GM12878 (cell line): ENCODE data around the gene SREK1. TPM values are rescaled to one million over a fixed set of nuclear protein-coding genes. Genes with fewer than 3 reads are reported as not detected.

Experiments
- ATAC-seq: fragments of 200-7000 bp; cut with Tn5 transposase; 3 replicates; pipeline ENCODE4 v1.9.1; 2020; ENCODE audit warnings: mild to moderate bottlenecking, moderate library complexity
- BruUV-seq: library from RNA; stranded (reverse); fragments of 400-500 nt; replicated peaks from 2 replicates; lab custom pipeline; 2021; lab: Mats Ljungman, UMichigan
- CTCF ChIA-PET: fragments of 300-600 bp; sonication (Branson Sonifier 250); formaldehyde crosslinking; extraction: SDS; loops from one replicate; lab custom pipeline; 2021; ENCODE audit warnings: inconsistent platforms; lab: Yijun Ruan, JAX
- POLR2A ChIA-PET: fragments of 350-600 bp; formaldehyde crosslinking; extraction: SDS; loops from one replicate; lab custom pipeline; 2021; ENCODE audit warnings: inconsistent platforms; lab: Charles Lee
- RAD21 ChIA-PET: fragments of 300-600 bp; sonication (Branson Sonifier 250); formaldehyde crosslinking; loops from one replicate; lab custom pipeline; 2023; ENCODE audit warnings: antibody characterized with exemption; ENCODE audit not compliant: unreplicated experiment; lab: Charles Lee
- SMC1A ChIA-PET: fragments of 300-600 bp; sonication (Branson Sonifier 250); formaldehyde crosslinking; loops from one replicate; lab custom pipeline; 2023; ENCODE audit not compliant: unreplicated experiment, uncharacterized antibody; lab: Charles Lee
- DNase-seq: peaks from one replicate; pipeline ENCODE4 v3.0.0-alpha.2; 2011; ENCODE audit warnings: low read depth, low spot score
- FAIRE-seq: peaks from 3 replicates; lab custom pipeline; 2011; peaks lifted over from hg19 to GRCh38; lab: Jason Lieb, UNC
- H2AFZ ChIP-seq: 2 replicates; pipeline ENCODE4 v1.6.0; 2011; ENCODE audit warnings: low read depth, low read length, control low read depth; ENCODE audit not compliant: control insufficient read depth
- H3K27ac ChIP-seq: 2 replicates; pipeline ENCODE4 v1.5.1; 2011; ENCODE audit warnings: control low read depth; ENCODE audit not compliant: control insufficient read depth, insufficient read depth
- H3K27me3 ChIP-seq, 2 experiments: replicated peaks in 1 of 2; 2 replicates each; pipeline versions ENCODE4 v1.6.0 to v1.6.1; 2011; ENCODE audit warnings: low read length in 1 of 2; ENCODE audit not compliant: control insufficient read depth in 2 of 2, insufficient read depth in 2 of 2
- H3K36me3 ChIP-seq, 2 experiments: 2 replicates each; pipeline ENCODE4 v1.5.1; 2011; ENCODE audit warnings: low read length in 1 of 2; ENCODE audit not compliant: control insufficient read depth in 2 of 2, insufficient read depth in 2 of 2
- H3K4me1 ChIP-seq: 2 replicates; pipeline ENCODE4 v1.6.1; 2011; ENCODE audit warnings: mild to moderate bottlenecking, low read length, moderate library complexity, mixed read lengths; ENCODE audit not compliant: control insufficient read depth, insufficient read depth
- H3K4me2 ChIP-seq: 2 replicates; pipeline ENCODE4 v1.6.0; 2011; ENCODE audit warnings: control low read depth; ENCODE audit not compliant: control insufficient read depth, insufficient read depth
- H3K4me3 ChIP-seq: fragments of 200-600 bp; sonication (generic); 2 replicates; pipeline ENCODE4 v1.5.1; 2016
- H3K79me2 ChIP-seq: 2 replicates; pipeline ENCODE4 v1.6.0; 2011; ENCODE audit warnings: low read length; ENCODE audit not compliant: control insufficient read depth, insufficient read depth
- H3K9ac ChIP-seq: 2 replicates; pipeline ENCODE4 v1.8.0; 2011; ENCODE audit warnings: low read length, control low read depth, mixed read lengths; ENCODE audit not compliant: control insufficient read depth, insufficient read depth
- H3K9me3 ChIP-seq: replicated peaks from 3 replicates; pipeline ENCODE4 v1.5.1; 2011; ENCODE audit warnings: mild to moderate bottlenecking, low read length; ENCODE audit not compliant: control insufficient read depth, insufficient read depth
- H4K20me1 ChIP-seq: 2 replicates; pipeline ENCODE4 v1.6.0; 2011; ENCODE audit not compliant: control insufficient read depth, insufficient read depth
- ATF7 ChIP-seq: fragments of 450-650 bp; IDR thresholded peaks from 2 replicates; pipeline ENCODE4 v1.6.1; 2016; ENCODE audit warnings: low read depth, mild to moderate bottlenecking
- ETV6 ChIP-seq, 2 experiments: fragments of 450-650 bp in 1 of 2; IDR thresholded peaks in 1 of 2; conservative IDR thresholded peaks in 1 of 2; 2 replicates each; pipeline ENCODE4 v1.6.1; 2014; ENCODE audit warnings: antibody characterized with exemption in 1 of 2, borderline replicate concordance in 1 of 2, low read depth in 1 of 2, mild to moderate bottlenecking in 1 of 2, moderate library complexity in 1 of 2
- EZH2 ChIP-seq: IDR thresholded peaks from 2 replicates; pipeline ENCODE4 v1.6.1; 2012; ENCODE audit warnings: low read depth, mild to moderate bottlenecking, control low read depth, inconsistent platforms, low read length, borderline replicate concordance; ENCODE audit not compliant: control insufficient read depth
- MEF2B ChIP-seq: fragments of 450-650 bp; IDR thresholded peaks from 2 replicates; pipeline ENCODE4 v1.6.1; 2018; ENCODE audit warnings: mild to moderate bottlenecking, moderate library complexity; ENCODE audit not compliant: partially characterized antibody, poor library complexity, severe bottlenecking
- MYB ChIP-seq: fragments of 150-350 bp; IDR thresholded peaks from 2 replicates; pipeline ENCODE4 v1.6.1; 2014; ENCODE audit warnings: mild to moderate bottlenecking, low read depth, low read length, borderline replicate concordance
- NFYB ChIP-seq: IDR thresholded peaks from 2 replicates; pipeline ENCODE4 v1.6.1; 2011; ENCODE audit warnings: low read depth, mild to moderate bottlenecking, low read length, improper control_type of control experiment, moderate library complexity; ENCODE audit not compliant: insufficient read depth
- TBL1XR1 ChIP-seq: IDR thresholded peaks from 2 replicates; pipeline ENCODE4 v1.6.1; 2012; ENCODE audit warnings: low read depth, low read length, improper control_type of control experiment
- TCF12 ChIP-seq: IDR thresholded peaks from 2 replicates; pipeline ENCODE4 v1.6.1; 2011; ENCODE audit warnings: low read depth, mild to moderate bottlenecking, low read length
- TCF3 ChIP-seq: IDR thresholded peaks from 2 replicates; pipeline ENCODE4 v1.6.1; 2012; ENCODE audit warnings: low read depth, mild to moderate bottlenecking, low read length, borderline replicate concordance; ENCODE audit not compliant: insufficient read depth
- ZNF207 ChIP-seq: fragments of 450-650 bp; IDR thresholded peaks from 2 replicates; pipeline ENCODE4 v1.6.1; 2014; ENCODE audit warnings: antibody characterized with exemption, mild to moderate bottlenecking, borderline replicate concordance
- ZNF384 ChIP-seq: IDR thresholded peaks from 2 replicates; pipeline ENCODE4 v1.6.1; 2012; ENCODE audit warnings: low read depth, mild to moderate bottlenecking, low read length, improper control_type of control experiment, borderline replicate concordance
- ZSCAN29 ChIP-seq: fragments of 450-650 bp; IDR thresholded peaks from 2 replicates; pipeline ENCODE4 v1.6.1; 2017; ENCODE audit warnings: mild to moderate bottlenecking, moderate library complexity
- WGBS: methylation state at CpG from one replicate; pipeline ENCODE4 v1.1.6; 2016; ENCODE audit warnings: low lambda C conversion rate; ENCODE audit not compliant: insufficient replicate concordance, insufficient coverage; ENCODE audit errors: missing lambda C conversion rate; 5-methylcytosine and 5-hydroxymethylcytosine counted together
- in situ Hi-C: fragments of 300-500 bp; cut with MboI; formaldehyde crosslinking; loops from 9 replicates; pipeline ENCODE4 v1.14.3; 2018; ENCODE audit warnings: mixed read lengths
- intact Hi-C: fragments of 100-400 bp; cut with micrococcal nuclease; formaldehyde crosslinking; loops from one replicate; pipeline ENCODE4 v1.14.2; 2022; ENCODE audit not compliant: unreplicated experiment
- polyA plus RNA-seq, 11 experiments: library from polyadenylated mRNA; depleted of rRNA in 4 of 11; unstranded in 6 of 11; stranded (reverse) in 5 of 11; fragments of >200 nt; fragmentation: Nextera tagmentation in 4 of 11; fragmentation: Illumina TruSeq in 1 of 11; extraction: Ambion mirVana in 4 of 11; extraction: Trizol in 1 of 11; gene quantifications; 1 replicate in 1 of 11; 2 replicates in 10 of 11; pipeline versions ENCODE4 v1.2.1 to v1.2.3, GENCODE V29; 2011 to 2016; ENCODE audit warnings: inconsistent platforms in 2 of 11, missing spikeins in 2 of 11, low read depth in 1 of 11
- total RNA-seq, 4 experiments: library from RNA; depleted of rRNA in 3 of 4; stranded (reverse); fragments of >200 nt in 3 of 4; fragmentation: Illumina TruSeq in 1 of 4; extraction: Trizol in 1 of 4; gene quantifications; 2 replicates each; pipeline versions ENCODE4 v1.2.1 to v1.2.3, GENCODE V29; 2013 to 2021
- TF ChIP-seq, protein P1 (sequence below): IDR thresholded peaks from 2 replicates; pipeline ENCODE4 v1.6.1; 2012; ENCODE audit warnings: improper control_type of control experiment, low read depth, low read length; ENCODE audit not compliant: insufficient replicate concordance

SREK1 gene
- total and polyA plus RNA-seq, 10 of the 15 experiments (the other 5 are each of a cell fraction or from before 2014, with no cell fraction given): 30.7 to 100 (median 61.5) TPM

DNA sequence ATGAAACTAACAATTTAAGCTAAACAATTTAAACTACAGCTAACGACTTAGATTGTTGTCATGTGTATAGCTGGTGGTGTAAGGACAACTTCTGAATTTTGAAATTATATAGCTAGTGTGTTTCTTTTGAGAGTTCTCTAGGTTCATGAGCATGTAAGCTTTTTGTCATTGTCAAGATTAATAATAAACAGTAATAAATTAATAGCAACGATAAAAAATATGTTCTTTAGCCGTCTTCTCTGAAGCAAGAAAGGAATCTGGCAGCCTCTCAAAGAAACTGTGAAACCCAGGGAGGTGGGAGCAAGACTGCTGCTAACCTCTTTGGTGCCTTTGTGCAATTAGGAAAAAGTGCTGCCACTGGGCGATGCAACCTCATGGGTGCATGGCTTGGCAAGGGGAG is 59.4 kb downstream of the SREK1 start:
- Histone ChIP-seq H3K27ac (no peak overlapping the region), H2AFZ (no peak overlapping the region), H3K9ac (no peak overlapping the region), H4K20me1 (no peaks in the 10 kb centered on the region), H3K79me2 (no peaks in the 10 kb centered on the region), H3K4me3 (no peak overlapping the region), H3K4me1 (no peaks in the 10 kb centered on the region), H3K9me3 (no peaks in the 10 kb centered on the region), H3K27me3 (no peaks in the 10 kb centered on the region), H3K36me3 (no peaks in the 10 kb centered on the region), H3K4me2 (no peak overlapping the region)
- ChIA-PET CTCF (interaction anchor here (1.3 to 1.7 kb wide), 2 partner anchors 13 to 22 kb away, joined by 3 read pairs; no protein-coding TSS in a partner anchor), RAD21 (no interaction called here), POLR2A (no interaction called here), SMC1A (interaction anchor here (0.6 to 1.4 kb wide), 2 partner anchors 14 to 29 kb away, joined by 4 to 7 read pairs; no protein-coding TSS in a partner anchor)
- ATAC-seq (no peak), DNase-seq (no peak), FAIRE-seq (no peak)
- 79% methylated on average over 4 of the region's 4 CpGs for WGBS
- in situ Hi-C loops: no loop called here
- intact Hi-C loops: no loop called here
- no peak for TF ChIP-seq ATF7
- TF ChIP-seq TCF12: no peak
- TF ChIP-seq MEF2B: no peak
- no peak for TF ChIP-seq ZSCAN29
- no peak for TF ChIP-seq ZNF207
- no peak for TF ChIP-seq ETV6 (conservative IDR thresholded peaks at IDR 0.05 in 1 of 2, IDR thresholded peaks at IDR 0.05 in 1 of 2; ENCODE audit: borderline replicate concordance in 1 of 2, low read depth in 1 of 2)
- no TSS peak for BruUV-seq

DNA sequence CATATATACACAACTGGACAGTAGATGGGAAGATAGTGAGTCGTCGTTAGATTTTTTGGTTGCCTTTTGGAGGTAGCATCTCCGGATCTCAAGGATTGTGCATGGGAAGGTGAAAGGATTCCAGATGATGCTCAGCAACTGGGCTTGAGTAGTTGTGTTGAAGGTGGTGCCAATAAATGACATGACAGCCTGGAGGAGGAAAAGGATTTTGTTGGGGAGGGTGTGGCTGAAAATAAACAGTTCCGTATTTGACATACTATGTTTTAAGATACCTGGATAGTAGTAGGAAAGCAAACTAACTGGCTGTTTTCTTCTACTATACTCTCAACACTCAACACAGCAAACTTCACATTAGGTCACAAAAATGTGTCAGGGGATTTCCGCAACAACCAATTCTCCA is 62.4 kb downstream of the SREK1 start:
- RAD21 ChIA-PET: no interaction called here
- Histone ChIP-seq H3K36me3 (no peaks in the 10 kb centered on the region), H3K27ac (no peak overlapping the region), H3K9ac (no peak overlapping the region), H4K20me1 (no peaks in the 10 kb centered on the region), H3K27me3 (no peaks in the 10 kb centered on the region), H3K9me3 (no peaks in the 10 kb centered on the region), H3K4me1 (no peaks in the 10 kb centered on the region), H2AFZ (no peak overlapping the region), H3K4me3 (no peak overlapping the region), H3K4me2 (no peak overlapping the region), H3K79me2 (no peaks in the 10 kb centered on the region)
- CTCF ChIA-PET: no interaction called here
- FAIRE-seq: no peak
- in situ Hi-C loops (no loop called here), intact Hi-C loops (no loop called here)
- SMC1A ChIA-PET: no interaction called here
- 78% methylated on average over 5 of the region's 5 CpGs for WGBS
- DNase-seq: no peak
- no peak for ATAC-seq
- POLR2A ChIA-PET: no interaction called here
- BruUV-seq: no TSS peak
- TF ChIP-seq NFYB: no peak
- no peak for TF ChIP-seq MYB
- TF ChIP-seq, protein P1, sequence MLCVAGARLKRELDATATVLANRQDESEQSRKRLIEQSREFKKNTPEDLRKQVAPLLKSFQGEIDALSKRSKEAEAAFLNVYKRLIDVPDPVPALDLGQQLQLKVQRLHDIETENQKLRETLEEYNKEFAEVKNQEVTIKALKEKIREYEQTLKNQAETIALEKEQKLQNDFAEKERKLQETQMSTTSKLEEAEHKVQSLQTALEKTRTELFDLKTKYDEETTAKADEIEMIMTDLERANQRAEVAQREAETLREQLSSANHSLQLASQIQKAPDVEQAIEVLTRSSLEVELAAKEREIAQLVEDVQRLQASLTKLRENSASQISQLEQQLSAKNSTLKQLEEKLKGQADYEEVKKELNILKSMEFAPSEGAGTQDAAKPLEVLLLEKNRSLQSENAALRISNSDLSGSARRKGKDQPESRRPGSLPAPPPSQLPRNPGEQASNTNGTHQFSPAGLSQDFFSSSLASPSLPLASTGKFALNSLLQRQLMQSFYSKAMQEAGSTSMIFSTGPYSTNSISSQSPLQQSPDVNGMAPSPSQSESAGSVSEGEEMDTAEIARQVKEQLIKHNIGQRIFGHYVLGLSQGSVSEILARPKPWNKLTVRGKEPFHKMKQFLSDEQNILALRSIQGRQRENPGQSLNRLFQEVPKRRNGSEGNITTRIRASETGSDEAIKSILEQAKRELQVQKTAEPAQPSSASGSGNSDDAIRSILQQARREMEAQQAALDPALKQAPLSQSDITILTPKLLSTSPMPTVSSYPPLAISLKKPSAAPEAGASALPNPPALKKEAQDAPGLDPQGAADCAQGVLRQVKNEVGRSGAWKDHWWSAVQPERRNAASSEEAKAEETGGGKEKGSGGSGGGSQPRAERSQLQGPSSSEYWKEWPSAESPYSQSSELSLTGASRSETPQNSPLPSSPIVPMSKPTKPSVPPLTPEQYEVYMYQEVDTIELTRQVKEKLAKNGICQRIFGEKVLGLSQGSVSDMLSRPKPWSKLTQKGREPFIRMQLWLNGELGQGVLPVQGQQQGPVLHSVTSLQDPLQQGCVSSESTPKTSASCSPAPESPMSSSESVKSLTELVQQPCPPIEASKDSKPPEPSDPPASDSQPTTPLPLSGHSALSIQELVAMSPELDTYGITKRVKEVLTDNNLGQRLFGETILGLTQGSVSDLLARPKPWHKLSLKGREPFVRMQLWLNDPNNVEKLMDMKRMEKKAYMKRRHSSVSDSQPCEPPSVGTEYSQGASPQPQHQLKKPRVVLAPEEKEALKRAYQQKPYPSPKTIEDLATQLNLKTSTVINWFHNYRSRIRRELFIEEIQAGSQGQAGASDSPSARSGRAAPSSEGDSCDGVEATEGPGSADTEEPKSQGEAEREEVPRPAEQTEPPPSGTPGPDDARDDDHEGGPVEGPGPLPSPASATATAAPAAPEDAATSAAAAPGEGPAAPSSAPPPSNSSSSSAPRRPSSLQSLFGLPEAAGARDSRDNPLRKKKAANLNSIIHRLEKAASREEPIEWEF: no peak
- TF ChIP-seq ZNF384: no peak
- no peak for TF ChIP-seq TBL1XR1
- no peak for TF ChIP-seq EZH2
- TF ChIP-seq TCF3: no peak
